Mucosa of descending colon (tissue), 3 donors: ENCODE results near the gene NEDD9. TPM values are rescaled to one million over a fixed set of nuclear protein-coding genes. Genes with fewer than 3 reads are reported as not detected.

Experiments
- ATAC-seq: fragments of 200-7000 bp; cut with Tn5 transposase; one replicate; pipeline ENCODE4 v1.9.1; 2020; ENCODE audit warnings: mild to moderate bottlenecking, moderate library complexity
- DNase-seq, 3 donors: peaks; one replicate each; pipeline ENCODE4 v3.0.0-alpha.2; 2020
- H3K36me3 ChIP-seq: fragments of 200-600 bp; one replicate; pipeline ENCODE4 v1.8.0; 2021; ENCODE audit warnings: low read depth, mild to moderate bottlenecking
- H3K4me1 ChIP-seq: fragments of 200-600 bp; one replicate; pipeline ENCODE4 v1.8.0; 2021; ENCODE audit warnings: low read depth, mild to moderate bottlenecking
- H3K4me3 ChIP-seq: fragments of 200-600 bp; one replicate; pipeline ENCODE4 v1.8.0; 2021; ENCODE audit warnings: mild to moderate bottlenecking
- H3K9me3 ChIP-seq: fragments of 200-600 bp; one replicate; pipeline ENCODE4 v1.8.0; 2021; ENCODE audit warnings: mild to moderate bottlenecking
- CTCF ChIP-seq: fragments of 200-600 bp; IDR thresholded peaks from one replicate; pipeline ENCODE4 v1.8.0; 2022; ENCODE audit warnings: antibody characterized with exemption, mild to moderate bottlenecking
- intact Hi-C, 2 donors: fragments of 100-400 bp; cut with DNase I in 1 of 2; cut with micrococcal nuclease in 1 of 2; formaldehyde crosslinking; loops; one replicate each; pipeline versions ENCODE4 v1.11.0 to v1.11.1; 2022; cut with DNase I, micrococcal nuclease
- total RNA-seq, 3 donors: library from RNA; stranded (reverse); fragmentation: NEBNext Ultra II Directional in 2 of 3; extraction: Animal tissue kit (Norgen Biotek cat#: 25700) in 2 of 3; gene quantifications; one replicate each; pipeline versions ENCODE4 v1.2.1 to v1.2.4, GENCODE V29; 2021 to 2023
- donor health status: DM: no; HTN: no; CAD: no; lungs with moderate emphysema.
- donor health status: DM: no; HTN: no; CAD: no.
- donor health status: DM: no; HTN: yes; CAD: no.

Gene NEDD9
- total RNA-seq, 3 donors from 2014 or later = 41.4 to 66.6 (median 62.1) TPM

GRCh38 chr6:11188161-11188915, 44.1 kb downstream of the NEDD9 start:
- intact Hi-C loops = no loop called here
- ATAC-seq (peak; percentile 87), DNase-seq (peak in 1 of 3 donors; percentile 67)
- Histone ChIP-seq H3K36me3 (peaks cover 5% of the 10 kb centered on the region), H3K9me3 (no peaks in the 10 kb centered on the region), H3K4me1 (peaks cover 7% of the 10 kb centered on the region), H3K4me3 (no peak overlapping the region)
- TF ChIP-seq CTCF = no peak

GRCh38 chr6:11187301-11187700, 45.2 kb downstream of the NEDD9 start:
- DNase-seq (no peak), ATAC-seq (no peak)
- intact Hi-C loops = no loop called here
- no peaks in the 10 kb centered on the region for H3K9me3 ChIP-seq
- no peak for TF ChIP-seq CTCF
- peaks cover 5% of the 10 kb centered on the region for H3K36me3 ChIP-seq
- H3K4me1 ChIP-seq = peaks cover 7% of the 10 kb centered on the region
- H3K4me3 ChIP-seq = no peak overlapping the region

- H3K9me3 ChIP-seq = no peaks in the 10 kb centered on the region
- ATAC-seq (no peak), DNase-seq (no peak)
- no peak for TF ChIP-seq CTCF
- intact Hi-C loops = no loop called here
- H3K4me3 ChIP-seq = no peak overlapping the region
- peaks cover 5% of the 10 kb centered on the region for H3K36me3 ChIP-seq
- H3K4me1 ChIP-seq = peaks cover 7% of the 10 kb centered on the region
These were observed 47.1 kb downstream of the NEDD9 start for GRCh38 chr6:11185204-11185842.

GRCh38 chr6:11183761-11184362, 48.6 kb downstream of the NEDD9 start:
- peaks cover 7% of the 10 kb centered on the region for H3K4me1 ChIP-seq
- no peaks in the 10 kb centered on the region for H3K36me3 ChIP-seq
- no peaks in the 10 kb centered on the region for H3K9me3 ChIP-seq
- H3K4me3 ChIP-seq = no peak overlapping the region
- intact Hi-C loops = no loop called here
- DNase-seq (no peak), ATAC-seq (no peak)
- TF ChIP-seq CTCF = no peak

GRCh38 chr6:11181478-11182136, 50.9 kb downstream of the NEDD9 start:
- H3K36me3 ChIP-seq = no peaks in the 10 kb centered on the region
- ATAC-seq (no peak), DNase-seq (no peak)
- TF ChIP-seq CTCF = no peak
- H3K4me3 ChIP-seq = no peak overlapping the region
- intact Hi-C loops = no loop called here
- no peaks in the 10 kb centered on the region for H3K4me1 ChIP-seq
- no peaks in the 10 kb centered on the region for H3K9me3 ChIP-seq
